Body of pancreas (tissue), 4 donors: ENCODE results near the gene ITPRID1.

Experiments used
- CTCF ChIP-seq, 7 experiments: fragments of 450-650 bp in 4 of 7; fragments of 200-600 bp in 3 of 7; sonication (generic) in 3 of 7; IDR thresholded peaks; one replicate each; pipeline ENCODE4 v1.5.1; 2016 to 2019; ENCODE audit warnings: antibody characterized with exemption in 7 of 7
- POLR2A ChIP-seq, 3 donors: fragments of 450-650 bp; IDR thresholded peaks; one replicate each; pipeline ENCODE4 v1.6.1; 2016; ENCODE audit warnings: antibody characterized with exemption in 3 of 3, mild to moderate bottlenecking in 2 of 3

- TF ChIP-seq CTCF (IDR thresholded peaks at IDR 0.05) (no peak), POLR2A (IDR thresholded peaks at IDR 0.05) (no peak)
Observed at GRCh38 chr7:31648880-31649279, 135.0 kb downstream of the ITPRID1 start.
